Measurements from ENCODE around the gene VCX2.
"Not testable (repeated sequence)": the region's sequence is repeated elsewhere in the genome, so short reads cannot be mapped to it uniquely, and the experiment has no call there.

Gene VCX2

DNA sequence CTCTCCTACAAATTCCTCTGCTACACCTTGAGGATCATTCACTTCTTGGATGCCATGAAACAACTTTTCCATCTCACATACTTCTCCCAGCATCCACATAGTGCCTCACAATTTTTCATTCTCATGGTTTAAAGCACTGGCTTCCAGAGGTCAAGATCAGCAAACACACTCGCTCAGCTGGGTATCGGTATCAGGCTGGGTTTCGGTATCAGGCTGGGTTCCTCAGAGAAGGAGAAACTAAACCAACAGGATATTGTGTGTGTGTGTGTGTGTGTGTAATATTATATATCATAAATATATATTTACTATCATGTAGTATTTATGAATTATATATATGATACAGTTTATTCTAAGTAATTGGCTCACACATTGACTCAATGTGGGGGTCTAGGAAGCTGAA lies at the start of gene VCX2:
TSS of gene VCX2 (minus strand) at position 99 of the 400 bp plus-strand sequence. CDS start 624 bp downstream, outside the sequence.
- DNase-seq (ENCODE audit: low read depth), result not testable (repeated sequence)

DNA sequence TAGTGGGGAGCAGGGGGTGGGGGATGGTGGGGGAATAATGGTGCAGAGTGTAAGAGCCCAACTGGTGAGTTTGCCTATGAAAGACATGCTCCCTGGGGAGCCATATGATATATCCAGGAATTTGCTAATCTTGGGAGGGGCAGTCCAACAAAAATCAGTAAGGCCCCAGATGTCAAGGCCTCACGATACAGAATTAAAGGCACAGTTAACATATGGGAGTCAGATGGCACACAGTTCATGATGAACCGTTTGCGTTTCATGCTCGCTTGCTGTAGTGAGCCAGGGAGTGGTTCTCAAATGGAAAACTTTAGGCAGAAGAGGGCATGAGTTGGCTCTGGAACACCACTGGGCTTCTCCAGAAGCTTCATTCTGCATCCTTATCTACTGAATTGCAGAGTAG lies 33.9 kb upstream of the VCX2 start:
- DNase-seq (ENCODE audit: low read depth), result no peak

DNA sequence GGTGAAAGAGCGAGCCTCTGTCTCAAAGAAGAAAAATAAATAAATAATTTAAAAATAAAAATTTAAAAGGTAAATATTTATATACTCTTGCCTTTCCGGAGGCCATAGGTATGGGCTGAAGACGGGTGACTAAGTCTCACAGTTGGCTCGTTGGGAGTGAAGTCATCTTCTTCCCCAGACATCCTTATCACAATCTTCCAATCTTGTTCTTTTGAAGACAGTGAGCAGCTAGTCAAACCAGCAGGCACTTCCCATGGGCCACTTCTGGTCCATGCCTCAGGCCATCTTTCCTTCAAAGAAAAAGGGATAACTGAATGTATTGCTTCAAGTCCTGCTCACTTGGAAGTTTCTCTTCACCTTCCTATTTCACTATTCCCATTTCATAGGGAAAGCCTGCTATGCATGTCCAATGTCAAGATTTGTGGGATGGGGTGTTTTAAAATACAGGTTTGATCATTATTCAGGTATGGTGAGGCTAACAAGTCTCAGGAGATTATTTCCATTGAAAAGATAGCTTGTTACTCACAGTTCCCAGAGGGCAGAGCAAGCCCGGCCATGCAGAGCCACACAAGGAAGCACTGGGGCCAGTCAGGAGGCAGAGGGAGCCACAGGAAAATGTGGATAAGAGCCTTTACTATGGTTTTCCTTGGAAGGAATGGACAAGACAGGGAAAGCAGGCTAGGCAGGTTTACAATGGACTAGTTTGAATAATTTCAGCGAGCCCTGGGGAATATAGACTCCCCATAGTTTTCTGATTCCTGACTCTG lies 33.3 kb upstream of the VCX2 start:
- DNase-seq (ENCODE audit: low read depth), result no peak

DNA sequence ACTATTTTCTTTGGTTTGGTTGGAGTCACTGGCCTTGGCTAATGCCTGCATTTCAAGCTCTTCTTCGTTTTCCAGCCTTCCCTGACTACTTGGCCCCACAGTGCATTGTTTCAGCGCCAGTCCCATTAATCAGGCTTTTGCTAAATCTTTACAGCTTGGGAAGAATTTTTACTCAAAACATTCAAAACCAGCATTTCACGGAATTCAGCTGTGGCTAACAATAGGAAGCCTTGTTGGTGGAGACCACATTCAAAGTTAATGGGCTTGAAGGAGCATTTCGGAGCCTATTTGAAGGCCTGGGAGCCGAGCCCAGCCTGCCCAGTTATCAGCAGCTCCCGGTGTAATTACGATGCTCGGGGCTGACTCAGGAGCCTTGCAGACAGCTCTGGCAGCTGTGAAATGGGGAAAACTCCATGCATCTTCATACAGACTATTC lies 30.8 kb upstream of the VCX2 start:
- DNase-seq (ENCODE audit: low read depth), result peak; percentile 56

DNA sequence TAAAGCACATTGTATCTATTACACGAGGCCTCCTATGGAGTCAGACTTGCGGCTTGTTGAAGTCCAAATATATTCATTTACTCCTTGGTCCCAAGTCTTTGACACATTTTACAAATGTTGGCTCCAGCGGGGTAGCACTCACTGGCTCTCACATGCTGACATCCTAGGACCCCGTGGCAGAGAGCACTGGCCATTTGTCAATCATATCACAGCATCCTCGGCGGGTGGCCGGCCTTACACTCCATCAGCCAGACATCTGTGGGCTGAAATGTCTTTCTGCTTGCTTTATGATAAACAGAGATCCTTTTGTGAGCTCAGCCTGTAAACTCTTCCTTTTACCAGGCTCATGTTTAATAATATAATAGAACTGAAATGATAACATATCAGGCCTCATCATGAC lies 25.7 kb upstream of the VCX2 start:
- no peak for DNase-seq (ENCODE audit: low read depth)

DNA sequence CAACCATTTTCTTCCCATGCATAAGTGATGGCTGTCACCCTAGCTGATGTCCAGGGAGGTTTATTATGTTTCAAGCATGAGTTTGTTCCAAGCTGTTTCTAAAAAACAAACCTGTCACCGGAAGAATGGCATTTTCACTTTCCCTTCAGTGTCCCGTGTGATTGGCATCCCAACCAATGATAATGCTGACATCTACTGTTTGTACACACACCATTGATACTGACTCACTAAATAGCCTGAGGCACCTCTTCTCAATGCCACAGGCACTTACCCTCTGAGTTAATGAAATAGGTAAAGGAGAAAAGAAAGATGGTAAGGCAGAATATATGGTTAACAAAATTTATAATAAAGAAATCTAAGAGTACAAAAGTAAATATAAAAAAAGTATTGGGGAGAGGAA lies 23.1 kb upstream of the VCX2 start:
- DNase-seq (ENCODE audit: low read depth), result no peak

DNA sequence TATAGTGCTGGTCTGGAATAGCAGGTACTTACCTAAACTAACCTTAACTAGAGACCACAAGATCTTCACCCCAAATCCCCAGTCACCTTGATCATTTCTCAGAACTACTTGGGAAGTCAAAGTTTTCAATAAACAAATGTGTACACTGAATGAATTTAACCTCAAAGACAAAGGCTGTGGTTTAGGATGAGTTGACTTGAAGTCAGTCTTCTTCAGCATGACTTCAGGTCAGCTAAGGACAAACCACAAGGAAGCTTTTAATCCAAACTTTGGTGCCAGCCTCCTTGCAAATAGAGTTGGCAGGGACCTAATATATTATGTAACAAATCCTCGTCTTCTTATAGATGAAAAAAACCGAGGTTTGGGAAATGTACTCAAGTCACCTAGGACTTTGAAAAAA lies 21.2 kb upstream of the VCX2 start:
- DNase-seq (ENCODE audit: low read depth), result no peak

DNA sequence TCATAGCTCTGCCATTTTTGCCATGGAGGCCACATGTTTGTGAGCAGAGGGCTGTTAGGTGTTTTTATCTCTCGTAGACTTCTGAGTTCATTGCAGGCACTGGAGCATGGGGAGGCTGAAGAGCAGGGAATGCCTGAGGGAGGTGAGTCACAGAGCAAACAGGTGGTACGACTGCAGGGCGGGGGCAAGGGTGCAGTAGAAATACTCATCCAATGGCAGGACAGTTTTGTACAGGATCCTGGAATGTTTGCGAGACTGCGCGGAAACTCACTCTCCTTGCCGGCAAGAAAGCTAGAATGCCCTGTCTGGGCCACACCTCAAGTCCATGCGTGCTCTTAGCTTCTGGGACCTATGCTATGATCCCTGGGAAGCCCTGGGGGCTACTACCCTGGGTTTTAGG lies 20.0 kb upstream of the VCX2 start:
- DNase-seq (ENCODE audit: low read depth), result no peak

DNA sequence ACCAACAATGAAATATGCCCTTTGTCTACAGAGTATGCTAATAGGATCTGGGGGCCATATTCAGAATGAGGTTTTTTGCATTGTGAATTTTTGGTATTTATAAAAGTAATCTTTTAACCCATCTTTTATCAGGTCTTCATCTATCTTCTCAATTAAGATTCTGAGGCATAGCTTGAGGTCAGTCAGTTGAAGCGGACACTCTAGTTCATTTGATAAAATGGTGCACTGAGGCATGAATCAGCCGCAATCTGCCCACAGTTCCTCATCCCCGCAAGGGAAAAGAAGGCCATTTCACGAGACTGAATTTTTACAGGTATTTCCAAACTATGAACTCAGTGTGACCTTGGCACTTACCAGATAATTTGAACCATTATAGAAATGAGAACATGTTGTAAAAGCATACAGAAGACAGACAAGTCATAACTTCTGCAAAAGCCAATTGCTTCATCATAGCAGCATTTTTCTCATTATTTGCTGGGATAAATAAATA lies 19.3 kb upstream of the VCX2 start:
- no peak for DNase-seq (ENCODE audit: low read depth)

DNA sequence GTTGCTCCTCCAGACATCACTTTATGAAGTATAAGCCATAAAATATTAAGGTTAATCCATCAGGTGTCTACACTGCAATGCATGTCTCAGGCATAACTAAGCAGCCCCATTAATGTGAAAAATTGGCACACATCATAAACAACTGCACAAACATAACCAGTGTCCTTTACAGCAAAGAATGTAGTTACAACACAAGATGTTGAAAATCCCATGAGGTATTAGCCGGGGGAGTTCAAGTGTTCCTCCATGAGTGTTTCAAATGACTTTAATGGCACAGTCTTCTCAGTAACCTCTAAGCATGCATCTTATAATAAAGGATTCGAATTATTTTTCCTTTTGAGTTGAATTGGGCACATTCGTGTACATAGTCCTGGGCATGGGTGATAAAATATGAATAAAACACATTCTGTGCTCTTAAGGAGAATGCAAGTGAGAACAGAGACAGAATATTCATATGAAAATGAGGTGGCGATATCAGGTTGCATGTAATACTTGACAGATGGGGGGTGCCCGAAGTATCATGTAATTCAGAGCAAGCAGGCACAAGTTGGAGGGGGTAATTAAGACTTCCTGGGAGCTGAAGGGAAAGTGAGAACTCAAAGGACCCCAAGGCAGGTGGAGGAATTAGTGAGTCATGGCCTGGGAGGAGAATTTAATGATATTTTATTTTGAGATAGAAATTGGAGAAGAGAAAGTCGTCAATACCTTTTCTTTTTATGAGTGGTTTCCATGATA lies 18.2 kb upstream of the VCX2 start:
- DNase-seq (ENCODE audit: low read depth), result no peak

DNA sequence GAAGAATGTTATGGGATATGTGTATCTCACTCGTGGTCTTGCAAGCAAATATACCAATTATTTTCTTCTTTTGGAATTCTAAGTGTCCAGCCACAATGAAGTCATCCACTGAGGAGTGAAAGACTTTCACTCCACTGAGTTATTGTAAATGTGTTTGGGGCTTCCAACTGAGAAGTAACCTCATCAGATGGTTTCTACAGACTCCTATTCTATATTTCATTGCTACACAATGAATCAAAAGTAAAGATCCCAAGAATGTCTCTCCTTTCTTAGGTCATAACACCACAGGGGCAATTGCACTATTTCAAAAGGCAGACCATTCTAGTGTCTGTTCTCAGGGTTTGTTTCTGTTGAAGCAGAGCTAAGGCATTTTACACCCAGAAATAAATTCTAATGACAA lies 12.3 kb upstream of the VCX2 start:
- DNase-seq (ENCODE audit: low read depth), result no peak

DNA sequence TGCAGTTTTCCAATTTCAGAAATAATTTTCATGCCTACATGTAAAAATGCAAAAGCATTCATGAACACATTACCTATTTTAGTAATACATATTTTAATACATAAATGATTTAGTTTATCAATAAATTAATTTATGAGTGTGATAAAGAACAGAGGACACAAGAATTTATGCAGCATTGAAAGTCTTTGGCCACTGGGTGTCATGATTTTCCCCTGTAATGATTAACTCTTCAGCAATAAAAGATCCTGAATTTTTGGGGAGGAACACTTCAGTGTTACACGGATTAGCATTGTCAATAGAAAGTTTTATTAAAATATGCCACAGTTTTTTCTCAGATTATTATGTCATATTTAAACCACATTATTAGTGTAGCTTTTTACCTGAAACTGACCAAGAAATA lies 8.6 kb upstream of the VCX2 start:
- DNase-seq (ENCODE audit: low read depth), result peak; percentile 7

DNA sequence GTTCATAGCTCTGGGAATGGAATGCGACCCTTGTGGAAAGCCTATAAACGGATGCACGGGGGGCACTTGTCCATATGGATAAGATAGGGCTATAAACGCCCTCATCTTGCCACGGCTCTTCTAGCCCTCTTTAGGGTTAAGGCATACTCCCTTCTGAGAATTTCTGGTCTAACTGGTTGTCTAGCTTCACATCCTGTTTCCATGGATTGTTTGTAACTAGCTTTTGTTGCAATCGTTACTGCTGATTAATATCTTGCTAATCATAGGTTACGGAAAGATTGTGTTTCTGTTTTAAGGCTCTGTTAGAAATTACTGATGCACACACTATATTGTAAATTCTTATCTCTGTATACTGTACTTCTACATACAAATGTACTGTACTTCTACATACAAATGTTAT lies 17.1 kb downstream of the VCX2 start:
- not testable (repeated sequence) for DNase-seq (ENCODE audit: low read depth)

DNA sequence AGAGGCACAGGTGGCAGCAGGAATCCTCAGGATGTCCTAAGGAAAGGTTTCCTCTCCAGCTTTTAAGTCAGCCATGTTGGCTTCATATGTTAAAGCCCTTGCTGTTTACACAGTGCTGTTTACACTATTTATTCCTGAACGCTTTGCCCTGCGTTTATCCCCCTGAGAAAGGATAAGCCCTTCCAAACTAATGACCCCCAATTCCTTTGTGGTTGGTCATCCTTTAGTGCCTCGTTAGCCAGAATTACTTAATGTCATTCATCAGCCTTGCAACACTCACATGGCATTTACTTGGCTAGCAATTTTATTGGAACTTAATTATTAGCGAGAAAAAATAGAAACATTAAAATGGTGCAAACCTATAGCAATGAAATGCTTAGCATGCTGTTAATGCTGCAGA lies 23.8 kb downstream of the VCX2 start:
- no peak for DNase-seq (ENCODE audit: low read depth)

DNA sequence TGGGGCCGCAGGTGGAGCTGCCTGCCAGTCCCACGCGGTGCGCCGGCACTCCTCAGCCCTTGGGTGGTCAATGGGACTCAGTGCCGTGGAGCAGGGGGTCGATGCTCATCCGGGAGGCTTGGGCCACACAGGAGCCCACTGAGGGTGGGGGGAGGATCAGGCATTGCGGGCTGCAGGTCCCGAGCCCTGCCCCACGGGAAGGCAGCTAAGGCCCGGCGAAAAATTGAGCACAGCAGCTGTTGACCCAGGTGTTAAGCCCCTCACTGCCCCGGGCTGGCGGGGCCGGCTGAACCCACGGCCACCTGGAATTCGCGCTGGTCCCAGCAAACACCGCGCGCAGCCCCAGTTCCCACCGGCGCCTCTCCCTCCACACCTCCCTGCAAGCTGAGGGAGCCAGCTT lies 26.1 kb downstream of the VCX2 start:
- DNase-seq (ENCODE audit: low read depth), result no peak

DNA sequence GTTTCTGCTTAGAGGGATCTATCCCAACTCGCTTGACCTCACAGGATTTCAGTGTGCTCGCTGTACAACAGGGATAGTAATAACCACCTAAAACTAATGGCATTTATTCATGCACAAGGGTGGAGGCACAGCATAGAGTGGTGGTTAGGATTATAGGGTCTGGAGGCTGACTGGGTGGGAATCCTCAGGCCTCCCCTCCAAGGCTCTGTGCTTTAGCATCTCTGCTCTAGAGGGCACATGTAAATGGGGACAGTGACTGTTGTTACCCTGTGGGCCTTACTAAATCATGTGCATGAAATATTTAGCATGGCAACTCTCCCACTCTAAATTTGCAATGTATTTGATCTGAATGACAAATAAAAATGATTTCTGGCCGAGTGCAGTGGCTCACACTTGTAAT lies 29.2 kb downstream of the VCX2 start:
- no peak for DNase-seq (ENCODE audit: low read depth)

DNA sequence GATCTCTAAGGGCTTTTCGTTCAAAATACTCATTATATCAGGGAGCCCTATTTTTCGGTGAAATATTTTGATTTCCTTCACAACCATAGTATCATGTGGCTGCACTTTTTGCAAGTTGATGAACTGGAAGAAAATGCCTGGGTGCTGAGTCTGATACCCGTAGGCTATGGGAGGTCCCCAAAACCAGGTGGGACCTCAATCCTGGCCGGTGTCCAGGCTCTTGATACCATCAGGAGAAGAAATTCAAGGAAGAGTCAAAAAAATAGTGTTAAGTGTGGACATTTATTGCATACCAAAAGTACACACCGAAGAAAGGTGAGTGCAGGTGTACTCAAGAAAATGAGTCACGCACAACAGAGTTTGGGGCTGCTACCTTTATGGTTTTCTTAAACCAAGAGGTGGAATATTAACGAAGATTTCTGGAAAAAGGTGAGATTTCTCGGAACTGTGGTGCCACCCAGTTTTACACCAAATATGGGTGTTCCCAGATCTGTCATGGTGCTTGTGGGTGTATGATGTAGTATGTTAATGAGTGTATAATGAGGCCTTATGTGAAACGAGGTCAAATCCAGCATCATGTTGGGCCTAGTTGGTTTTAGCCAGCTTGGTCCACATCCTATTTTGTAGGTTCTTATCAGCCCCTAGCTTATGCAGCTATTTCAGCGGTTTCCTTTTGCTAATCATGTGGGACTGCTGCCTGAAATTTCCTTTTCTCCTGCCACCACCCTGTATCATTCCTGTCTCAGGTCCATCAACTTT lies 29.9 kb downstream of the VCX2 start:
- DNase-seq (ENCODE audit: low read depth), result no peak

DNA sequence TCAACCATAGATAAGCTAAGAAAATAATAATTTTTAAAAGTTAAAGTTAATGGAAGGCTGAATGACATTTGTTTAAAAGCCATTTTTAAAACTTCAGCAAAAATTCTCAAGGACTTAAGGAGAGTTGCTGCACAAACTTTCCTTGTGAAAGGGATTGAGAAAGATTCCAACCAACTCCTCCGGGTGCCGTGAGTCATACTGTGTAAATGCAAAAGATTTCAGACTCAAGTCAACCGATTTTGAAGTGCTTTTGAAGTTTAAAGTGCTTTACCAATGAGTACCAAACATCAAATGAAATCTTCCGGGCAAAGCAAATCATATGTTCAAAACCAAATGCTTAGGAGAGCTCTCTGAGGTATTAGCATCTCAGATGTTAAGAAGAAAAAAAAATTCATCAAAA lies 31.4 kb downstream of the VCX2 start:
- peak; percentile 33 for DNase-seq (ENCODE audit: low read depth)

DNA sequence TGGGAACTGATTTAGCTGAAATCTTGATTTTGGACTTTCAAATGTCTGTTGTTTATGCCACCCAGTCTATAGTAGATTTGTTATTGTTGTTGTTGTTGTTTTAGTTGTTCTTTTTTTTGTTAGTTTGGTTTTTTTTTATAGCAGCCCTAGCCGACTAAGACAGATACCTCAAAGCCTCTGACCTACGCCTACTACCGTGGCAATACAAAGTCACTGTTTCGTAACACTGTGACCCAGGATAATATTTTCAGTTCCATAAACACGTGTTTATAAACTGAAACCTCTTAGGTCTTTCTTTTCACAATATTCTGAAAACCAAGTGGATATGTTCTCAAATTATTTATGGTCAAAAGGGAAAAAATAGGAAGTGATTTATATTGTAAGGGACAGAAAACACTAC lies 32.8 kb downstream of the VCX2 start:
- DNase-seq (ENCODE audit: low read depth), result no peak

DNA sequence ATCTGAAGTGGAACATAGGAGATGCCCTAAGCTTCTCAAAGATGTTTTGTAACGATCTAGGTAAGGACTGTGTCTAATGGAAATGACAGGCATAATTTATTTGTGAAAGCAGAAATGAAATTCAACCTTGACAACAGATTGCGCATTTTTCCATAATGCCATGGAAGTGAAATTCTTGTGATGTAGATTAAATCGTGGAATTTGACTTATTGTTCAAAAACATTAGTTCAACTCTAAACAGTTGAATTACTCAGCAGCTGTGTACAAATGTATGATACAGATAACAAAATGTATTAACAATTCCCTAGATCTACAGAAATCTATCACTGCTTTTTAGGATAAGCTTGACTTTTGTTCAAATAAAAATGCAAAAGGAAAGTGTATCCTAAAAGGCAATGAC lies 44.4 kb downstream of the VCX2 start:
- no peak for DNase-seq (ENCODE audit: low read depth)

DNA sequence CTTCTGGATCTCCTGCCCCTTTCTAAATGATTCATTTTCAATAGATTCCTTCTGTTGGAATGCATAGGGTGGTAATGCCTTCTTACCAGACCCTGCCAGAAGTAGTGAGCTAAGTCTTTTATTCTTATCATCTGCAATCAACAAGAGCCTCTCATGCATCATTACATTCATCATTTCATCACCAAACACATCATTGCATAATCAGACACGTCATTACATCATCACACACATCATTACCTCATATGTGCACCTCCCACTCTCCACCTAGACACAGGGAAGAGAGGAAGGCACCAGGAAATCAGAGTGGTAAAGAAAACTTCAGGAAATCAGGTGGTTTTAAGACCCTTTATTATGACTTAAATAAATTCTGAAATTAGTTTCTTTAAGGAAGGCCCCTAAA lies 45.0 kb downstream of the VCX2 start:
- no peak for DNase-seq (ENCODE audit: low read depth)

DNA sequence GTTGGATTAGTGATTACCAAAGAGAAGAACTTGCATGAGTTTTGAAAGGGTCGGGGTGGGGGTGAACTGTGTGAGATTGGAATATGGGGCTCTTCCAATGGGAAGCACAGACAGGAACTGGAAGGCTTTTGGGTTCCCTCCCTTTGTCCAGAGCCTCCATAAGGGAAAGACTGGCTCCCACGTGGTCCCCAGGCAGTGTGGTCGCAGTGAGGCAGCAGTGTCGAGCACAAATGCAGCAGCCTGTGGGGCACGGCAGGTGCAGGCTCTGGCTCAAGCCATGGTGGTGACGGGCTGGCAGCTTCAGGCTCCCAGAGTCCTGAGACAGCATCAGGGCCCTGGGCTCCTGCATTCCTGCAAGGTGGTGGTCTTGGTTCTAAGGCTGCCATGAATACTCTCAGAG lies 45.5 kb downstream of the VCX2 start:
- DNase-seq (ENCODE audit: low read depth), result no peak

DNA sequence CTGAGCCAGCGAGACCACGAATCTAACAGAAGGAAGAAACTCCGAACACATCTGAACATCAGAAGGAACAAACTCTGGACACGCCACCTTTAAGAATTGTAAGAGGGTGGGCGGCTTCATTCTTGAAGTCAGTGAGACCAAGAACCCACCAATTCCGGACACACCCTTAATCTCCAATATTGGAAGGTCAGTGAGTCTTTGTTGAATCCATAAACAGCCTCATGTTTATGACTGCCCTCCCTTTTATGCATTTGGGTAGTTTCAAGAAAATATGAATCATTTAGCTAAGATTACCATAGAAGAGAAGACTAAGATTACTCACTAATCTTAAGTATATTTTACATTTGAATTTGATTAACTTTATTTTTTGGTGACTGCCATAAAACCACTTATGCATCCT lies 48.5 kb downstream of the VCX2 start:
- no peak for DNase-seq (ENCODE audit: low read depth)
